GM23338 (cell line): Measurements from ENCODE around the gene SERINC5. TPM values are rescaled to one million over a fixed set of nuclear protein-coding genes. Genes with fewer than 3 reads are reported as not detected.
"Not testable (repeated sequence)": the region's sequence is repeated elsewhere in the genome, so short reads cannot be mapped to it uniquely, and the experiment has no call there.

Experiments
- ATAC-seq: fragments of 200-7000 bp; cut with Tn5 transposase; 3 replicates; pipeline ENCODE4 v1.9.1; 2020
- DNase-seq: peaks from one replicate; pipeline ENCODE4 v3.0.0-alpha.2; 2015; ENCODE audit warnings: low spot score
- H2AFZ ChIP-seq: fragments of 200-600 bp; sonication (generic); 2 replicates; pipeline ENCODE4 v1.8.0; 2016; ENCODE audit warnings: antibody characterized with exemption, mild to moderate bottlenecking, moderate library complexity
- H3F3A ChIP-seq: fragments of 200-600 bp; sonication (generic); replicated peaks from 2 replicates; pipeline ENCODE4 v1.8.0; 2017; ENCODE audit warnings: antibody characterized with exemption, mixed run types, low read depth
- H3K27ac ChIP-seq: fragments of 200-600 bp; sonication (generic); 2 replicates; pipeline ENCODE4 v1.6.1; 2016; ENCODE audit warnings: low read depth
- H3K27me3 ChIP-seq: fragments of 200-600 bp; sonication (generic); 2 replicates; pipeline ENCODE4 v1.8.0; 2016; ENCODE audit warnings: mild to moderate bottlenecking, mixed run types, moderate library complexity; ENCODE audit not compliant: insufficient read depth
- H3K36me3 ChIP-seq: fragments of 200-600 bp; sonication (generic); 2 replicates; pipeline ENCODE4 v1.8.0; 2016; ENCODE audit warnings: mild to moderate bottlenecking; ENCODE audit not compliant: insufficient read depth
- H3K4me1 ChIP-seq: fragments of 200-600 bp; sonication (generic); 2 replicates; pipeline ENCODE4 v1.8.0; 2016; ENCODE audit warnings: mild to moderate bottlenecking, moderate library complexity; ENCODE audit not compliant: insufficient read depth
- H3K4me2 ChIP-seq: fragments of 200-600 bp; sonication (generic); 2 replicates; pipeline ENCODE4 v1.7.1; 2017; ENCODE audit warnings: mixed run types
- H3K4me3 ChIP-seq: fragments of 200-600 bp; sonication (generic); 2 replicates; pipeline ENCODE4 v1.6.1; 2016; ENCODE audit warnings: mixed run types
- H3K79me2 ChIP-seq: fragments of 200-600 bp; sonication (generic); replicated peaks from 2 replicates; pipeline ENCODE4 v1.8.0; 2017; ENCODE audit warnings: mild to moderate bottlenecking; ENCODE audit not compliant: insufficient read depth
- H3K9me2 ChIP-seq: fragments of 200-600 bp; sonication (generic); 2 replicates; pipeline ENCODE4 v1.8.0; 2017; ENCODE audit not compliant: insufficient read depth
- H4K20me1 ChIP-seq: fragments of 200-600 bp; sonication (generic); replicated peaks from 2 replicates; pipeline ENCODE4 v1.8.0; 2017; ENCODE audit warnings: mild to moderate bottlenecking; ENCODE audit not compliant: insufficient read depth
- H3K27ac Mint-ChIP-seq: 2 replicates; pipeline ENCODE4 v1.8.0; 2020; ENCODE audit warnings: inconsistent platforms, mild to moderate bottlenecking, moderate library complexity, mixed read lengths
- H3K27me3 Mint-ChIP-seq: 3 replicates; pipeline ENCODE4 v1.8.0; 2022; ENCODE audit warnings: low read depth, mild to moderate bottlenecking, moderate library complexity, mixed read lengths, inconsistent platforms; ENCODE audit not compliant: insufficient read depth, poor library complexity
- H3K36me3 Mint-ChIP-seq: 3 replicates; pipeline ENCODE4 v1.8.0; 2021; ENCODE audit warnings: low read depth, mild to moderate bottlenecking, inconsistent platforms, moderate library complexity, mixed read lengths
- H3K4me1 Mint-ChIP-seq: 3 replicates; pipeline ENCODE4 v1.8.0; 2020; ENCODE audit warnings: mild to moderate bottlenecking, inconsistent platforms, mixed read lengths
- H3K4me3 Mint-ChIP-seq: 3 replicates; pipeline ENCODE4 v1.8.0; 2021; ENCODE audit warnings: moderate library complexity, mild to moderate bottlenecking, inconsistent platforms, mixed read lengths
- H3K9me3 Mint-ChIP-seq: 3 replicates; pipeline ENCODE4 v1.8.0; 2020; ENCODE audit warnings: moderate library complexity, mild to moderate bottlenecking, inconsistent platforms, mixed read lengths
- CREB1 ChIP-seq: fragments of 250-450 bp; sonication (Bioruptor Pico); IDR thresholded peaks from 2 replicates; pipeline ENCODE4 v1.5.0; 2020; ENCODE audit warnings: low read depth, mild to moderate bottlenecking, moderate library complexity
- ETS1 ChIP-seq: IDR thresholded peaks from 2 replicates; pipeline ENCODE4 v1.6.1; 2016; ENCODE audit warnings: antibody characterized with exemption
- EZH2 ChIP-seq: fragments of 200-600 bp; sonication (generic); IDR thresholded peaks from one replicate; pipeline ENCODE4 v1.8.0; 2017; ENCODE audit warnings: antibody characterized with exemption, mild to moderate bottlenecking, low read depth; ENCODE audit not compliant: unreplicated experiment
- JUNB ChIP-seq: IDR thresholded peaks from one replicate; pipeline ENCODE4 v1.6.1; 2016; ENCODE audit warnings: antibody characterized with exemption; ENCODE audit not compliant: unreplicated experiment
- NANOG ChIP-seq: IDR thresholded peaks from 2 replicates; pipeline ENCODE4 v1.6.1; 2016; ENCODE audit warnings: antibody characterized with exemption, borderline replicate concordance
- REST ChIP-seq: IDR thresholded peaks from one replicate; pipeline ENCODE4 v1.6.1; 2018; ENCODE audit warnings: antibody characterized with exemption; ENCODE audit not compliant: unreplicated experiment
- ZNF114 ChIP-seq: fragments of 250-450 bp; sonication (Bioruptor Pico); IDR thresholded peaks from 2 replicates; pipeline ENCODE4 v1.5.0; 2020; ENCODE audit warnings: mild to moderate bottlenecking, moderate library complexity
- ZNF331 ChIP-seq: fragments of 250-450 bp; sonication (Bioruptor Pico); IDR thresholded peaks from 2 replicates; pipeline ENCODE4 v1.5.0; 2020; ENCODE audit warnings: low read depth, mild to moderate bottlenecking, moderate library complexity
- ZNF462 ChIP-seq: fragments of 250-450 bp; sonication (Bioruptor Pico); IDR thresholded peaks from 2 replicates; pipeline ENCODE4 v1.5.0; 2020; ENCODE audit warnings: mild to moderate bottlenecking, moderate library complexity
- polyA plus RNA-seq: library from polyadenylated mRNA; unstranded; fragments of >200 nt; fragmentation: Nextera tagmentation; extraction: Ambion mirVana; gene quantifications from 2 replicates; pipeline ENCODE4 v1.2.1, GENCODE V29; 2016
- total RNA-seq: library from RNA; depleted of rRNA; stranded (reverse); fragments of >200 nt; shearing (Covaris generic); gene quantifications from 2 replicates; pipeline ENCODE4 v1.2.3, GENCODE V29; 2014

SERINC5 gene
- total and polyA plus RNA-seq, 2 experiments from 2014 or later, result 34.0 to 107 TPM

DNA sequence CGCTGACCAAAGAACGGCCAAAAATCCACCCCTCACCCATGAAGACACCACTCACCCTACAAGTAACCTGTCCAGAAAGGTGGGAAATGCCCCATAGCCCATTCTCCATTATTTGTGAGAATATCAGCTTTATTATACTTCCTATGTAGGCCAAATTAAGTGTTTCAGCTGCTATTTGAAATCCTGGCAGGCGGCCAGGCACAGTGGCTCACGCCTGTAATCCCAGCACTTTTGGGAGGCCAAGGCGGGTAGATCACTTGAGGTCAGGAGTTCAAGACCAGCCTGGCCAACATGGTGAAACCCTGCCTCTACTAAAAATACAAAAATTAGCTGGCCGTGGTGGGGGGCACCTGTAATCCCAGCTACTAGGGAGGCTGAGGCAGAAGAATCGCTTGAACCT lies 54.1 kb downstream of the SERINC5 start:
- DNase-seq, result not testable (repeated sequence)

DNA sequence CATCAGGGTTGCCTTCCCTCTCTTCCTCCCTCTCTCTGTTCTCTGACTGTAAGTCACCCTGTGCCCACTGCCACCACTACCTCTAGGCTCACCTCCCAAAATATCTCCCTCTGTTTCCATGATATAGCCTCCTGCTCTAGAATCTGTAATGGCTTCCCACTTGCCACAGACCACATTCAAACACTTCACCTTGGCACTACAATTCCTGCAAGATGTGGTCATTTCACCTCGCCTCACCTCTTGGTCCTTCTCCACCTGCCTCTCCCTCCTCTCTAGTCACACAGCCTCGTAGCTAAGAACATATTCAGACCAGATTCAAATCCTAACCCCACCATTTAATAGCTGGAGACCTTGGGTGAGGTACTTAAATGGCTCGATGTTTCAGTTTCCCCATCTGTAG lies 56.9 kb downstream of the SERINC5 start:
- H3K36me3 Mint-ChIP-seq, result peaks cover 47% of the 10 kb centered on the region
- no peak overlapping the region for H2AFZ ChIP-seq
- peaks cover 29% of the 10 kb centered on the region; the same call in 1 of the 2 replicates for H3F3A ChIP-seq
- no peak overlapping the region for H3K4me3 ChIP-seq
- peaks cover 5% of the 10 kb centered on the region for H3K27me3 Mint-ChIP-seq
- H3K4me2 ChIP-seq, result no peak overlapping the region
- peaks cover 31% of the 10 kb centered on the region for H4K20me1 ChIP-seq
- DNase-seq (no peak), ATAC-seq (no peak)
- no peaks in the 10 kb centered on the region for H3K27me3 ChIP-seq
- no peaks in the 10 kb centered on the region for H3K9me2 ChIP-seq
- peaks cover 24% of the 10 kb centered on the region for H3K36me3 ChIP-seq
- H3K79me2 ChIP-seq, result peaks cover 95% of the 10 kb centered on the region
- peaks cover 22% of the 10 kb centered on the region for H3K4me1 Mint-ChIP-seq
- no peaks in the 10 kb centered on the region for H3K9me3 Mint-ChIP-seq
- peak overlapping the region; percentile 45 for H3K27ac ChIP-seq
- peaks cover 35% of the 10 kb centered on the region for H3K4me1 ChIP-seq
- H3K4me3 Mint-ChIP-seq, result no peak overlapping the region
- no peak overlapping the region for H3K27ac Mint-ChIP-seq
- TF ChIP-seq NANOG, result no peak
- no peak for TF ChIP-seq ZNF331 (CRISPR knock-in tag)
- TF ChIP-seq CREB1, result no peak
- TF ChIP-seq JUNB, result no peak
- TF ChIP-seq EZH2, result no peak
- TF ChIP-seq ZNF462, result no peak
- TF ChIP-seq REST, result no peak
- no peak for TF ChIP-seq ZNF114 (CRISPR knock-in tag)
- no peak for TF ChIP-seq ETS1

More for the DNA sequence above, 54.1 kb downstream of the SERINC5 start:
- H3K36me3 Mint-ChIP-seq, result peaks cover 68% of the 10 kb centered on the region
- H3K4me2 ChIP-seq, H3K4me3 Mint-ChIP-seq, H3K27me3 Mint-ChIP-seq, ATAC-seq, H2AFZ ChIP-seq, H3K4me3 ChIP-seq, H3K4me1 Mint-ChIP-seq, H3K27me3 ChIP-seq, H3K9me2 ChIP-seq, H3K27ac Mint-ChIP-seq: not testable (repeated sequence)
- H3F3A ChIP-seq, result peaks cover 36% of the 10 kb centered on the region; the same call in 1 of the 2 replicates
- peaks cover 23% of the 10 kb centered on the region; the same call in 2 of the 3 replicates for H3K9me3 Mint-ChIP-seq
- H3K4me1 ChIP-seq, result peaks cover 14% of the 10 kb centered on the region
- H3K36me3 ChIP-seq, result peaks cover 24% of the 10 kb centered on the region
- H3K79me2 ChIP-seq, result peaks cover 95% of the 10 kb centered on the region
- peaks cover 28% of the 10 kb centered on the region for H4K20me1 ChIP-seq
- H3K27ac ChIP-seq, result peak overlapping the region; percentile 20; the same call in 1 of the 2 replicates
